Smooth muscle cell (in vitro differentiated cells): ENCODE results near the gene ADGRD1. TPM values are rescaled to one million over a fixed set of nuclear protein-coding genes. Genes with fewer than 3 reads are reported as not detected.

Experiments
- DNase-seq: peaks from one replicate; lab custom pipeline; 2025; ENCODE audit not compliant: unreplicated experiment; lab: John Stamatoyannopoulos, UW
- H2AFZ ChIP-seq: fragments of 200-600 bp; sonication (generic); 2 replicates; pipeline ENCODE4 v1.6.0; 2016; ENCODE audit warnings: antibody characterized with exemption, low read depth, mild to moderate bottlenecking
- H3F3A ChIP-seq: fragments of 200-600 bp; sonication (generic); 2 replicates; pipeline ENCODE4 v1.6.0; 2017; ENCODE audit warnings: antibody characterized with exemption, low read depth
- H3K27ac ChIP-seq: fragments of 200-600 bp; sonication (generic); 2 replicates; pipeline ENCODE4 v1.5.1; 2016; ENCODE audit warnings: low read depth, mild to moderate bottlenecking
- H3K27me3 ChIP-seq: fragments of 200-600 bp; sonication (generic); 2 replicates; pipeline ENCODE4 v1.6.1; 2016; ENCODE audit warnings: low read depth, mild to moderate bottlenecking
- H3K36me3 ChIP-seq: fragments of 200-600 bp; sonication (generic); 2 replicates; pipeline ENCODE4 v1.5.1; 2016; ENCODE audit warnings: low read depth
- H3K4me1 ChIP-seq: fragments of 200-600 bp; sonication (generic); 2 replicates; pipeline ENCODE4 v1.5.1; 2016; ENCODE audit warnings: low read depth
- H3K4me2 ChIP-seq: fragments of 200-600 bp; sonication (generic); 2 replicates; pipeline ENCODE4 v1.6.0; 2016; ENCODE audit warnings: mild to moderate bottlenecking
- H3K4me3 ChIP-seq: fragments of 200-600 bp; sonication (generic); 2 replicates; pipeline ENCODE4 v1.5.1; 2016; ENCODE audit warnings: mild to moderate bottlenecking
- H3K79me2 ChIP-seq: fragments of 200-600 bp; sonication (generic); 2 replicates; pipeline ENCODE4 v1.6.0; 2016; ENCODE audit warnings: low read depth, mild to moderate bottlenecking
- H3K9ac ChIP-seq: fragments of 200-600 bp; sonication (generic); 2 replicates; pipeline ENCODE4 v1.6.0; 2016; ENCODE audit warnings: low read depth
- H3K9me3 ChIP-seq: fragments of 200-600 bp; sonication (generic); replicated peaks from 2 replicates; pipeline ENCODE4 v1.5.1; 2016; ENCODE audit warnings: low read depth
- H4K20me1 ChIP-seq: fragments of 200-600 bp; sonication (generic); 2 replicates; pipeline ENCODE4 v1.6.0; 2016; ENCODE audit warnings: low read depth
- CTCF ChIP-seq: fragments of 200-600 bp; sonication (generic); IDR thresholded peaks from 2 replicates; pipeline ENCODE4 v1.5.1; 2017; ENCODE audit warnings: borderline replicate concordance, mild to moderate bottlenecking, antibody characterized with exemption; ENCODE audit not compliant: insufficient read depth, poor library complexity, severe bottlenecking
- WGBS: methylation state at CpG from one replicate; pipeline ENCODE4 v1.1.7; 2016; ENCODE audit warnings: low lambda C conversion rate; 5-methylcytosine and 5-hydroxymethylcytosine counted together
- polyA plus RNA-seq: library from polyadenylated mRNA; unstranded; fragments of >200 nt; fragmentation: Nextera tagmentation; extraction: Ambion mirVana; gene quantifications from 2 replicates; pipeline ENCODE4 v1.2.1, GENCODE V29; 2016
- total RNA-seq: library from RNA; depleted of rRNA; stranded (reverse); fragments of >200 nt; gene quantifications from 2 replicates; pipeline ENCODE4 v1.2.3, GENCODE V29; 2014

ADGRD1 gene
- total and polyA plus RNA-seq, 2 experiments from 2014 or later = 0.14 TPM; not detected in 1

GRCh38 chr12:130966443-130967030 lies 12.8 kb downstream of the ADGRD1 start:
- Histone ChIP-seq H4K20me1 (no peaks in the 10 kb centered on the region), H3K27ac (no peak overlapping the region), H3K4me1 (no peaks in the 10 kb centered on the region), H3K79me2 (no peaks in the 10 kb centered on the region), H3K27me3 (peaks cover 5% of the 10 kb centered on the region), H3K36me3 (no peaks in the 10 kb centered on the region), H3K4me3 (no peak overlapping the region), H2AFZ (no peak overlapping the region), H3K4me2 (no peak overlapping the region), H3K9me3 (no peaks in the 10 kb centered on the region), H3K9ac (no peak overlapping the region), H3F3A (no peaks in the 10 kb centered on the region)
- no peak for TF ChIP-seq CTCF
- WGBS = 93% methylated on average over 15 of the region's 15 CpGs
- DNase-seq = no peak

GRCh38 chr12:130967636-130968035 lies 13.9 kb downstream of the ADGRD1 start:
- Histone ChIP-seq H2AFZ (no peak overlapping the region), H3K9me3 (no peaks in the 10 kb centered on the region), H3K4me3 (no peak overlapping the region), H3K27ac (no peak overlapping the region), H3K36me3 (no peaks in the 10 kb centered on the region), H3F3A (no peaks in the 10 kb centered on the region), H3K4me2 (no peak overlapping the region), H4K20me1 (no peaks in the 10 kb centered on the region), H3K79me2 (no peaks in the 10 kb centered on the region), H3K9ac (no peak overlapping the region), H3K27me3 (peaks cover 5% of the 10 kb centered on the region), H3K4me1 (no peaks in the 10 kb centered on the region)
- no peak for DNase-seq
- 94% methylated on average over 16 of the region's 16 CpGs for WGBS
- TF ChIP-seq CTCF = no peak

GRCh38 chr12:130968611-130969010 lies 14.9 kb downstream of the ADGRD1 start:
- no peak for DNase-seq
- no peaks in the 10 kb centered on the region for H3K79me2 ChIP-seq
- no peak for TF ChIP-seq CTCF
- no peak overlapping the region for H3K4me2 ChIP-seq
- no peak overlapping the region for H3K4me3 ChIP-seq
- no peak overlapping the region for H3K27ac ChIP-seq
- H3K4me1 ChIP-seq = no peaks in the 10 kb centered on the region
- H4K20me1 ChIP-seq = no peaks in the 10 kb centered on the region
- H3K27me3 ChIP-seq = peaks cover 5% of the 10 kb centered on the region
- no peak overlapping the region for H2AFZ ChIP-seq
- no peak overlapping the region for H3K9ac ChIP-seq
- 91% methylated on average over 7 of the region's 7 CpGs for WGBS
- H3F3A ChIP-seq = no peaks in the 10 kb centered on the region
- H3K36me3 ChIP-seq = no peaks in the 10 kb centered on the region
- no peaks in the 10 kb centered on the region for H3K9me3 ChIP-seq

- 79% methylated on average over 7 of the region's 7 CpGs for WGBS
- Histone ChIP-seq H3K27me3 (peaks cover 5% of the 10 kb centered on the region), H3K36me3 (no peaks in the 10 kb centered on the region), H3K4me2 (no peak overlapping the region), H2AFZ (no peak overlapping the region), H3F3A (no peaks in the 10 kb centered on the region), H4K20me1 (no peaks in the 10 kb centered on the region), H3K9me3 (no peaks in the 10 kb centered on the region), H3K4me3 (no peak overlapping the region), H3K79me2 (no peaks in the 10 kb centered on the region), H3K4me1 (no peaks in the 10 kb centered on the region), H3K27ac (no peak overlapping the region), H3K9ac (no peak overlapping the region)
- TF ChIP-seq CTCF = no peak
- no peak for DNase-seq
Observed at GRCh38 chr12:130969223-130969622, 15.5 kb downstream of the ADGRD1 start.
